ENCODE results near the gene SHLD1. TPM values are rescaled to one million over a fixed set of nuclear protein-coding genes. Genes with fewer than 3 reads are reported as not detected.
"Not testable (repeated sequence)": the region's sequence is repeated elsewhere in the genome, so short reads cannot be mapped to it uniquely, and the experiment has no call there.

SHLD1 gene
- total and polyA plus RNA-seq, 4 donors = 6.2 to 9.0 (median 8.6) TPM

GRCh38 chr20:5748246-5748645, 2.0 kb upstream of the SHLD1 start:
- Histone ChIP-seq H3K27ac (ENCODE audit: low read depth, low read length) (no peak overlapping the region), H3K4me3 (ENCODE audit: low read depth, low read length) (no peak overlapping the region), H3K4me1 (ENCODE audit: control insufficient read depth, insufficient read depth, low read length) (peaks cover 10% of the 10 kb centered on the region), H3K9me3 (ENCODE audit: control insufficient read depth, insufficient read depth, low read length) (no peaks in the 10 kb centered on the region), H3K36me3 (ENCODE audit: control insufficient read depth, insufficient read depth, low read length) (no peaks in the 10 kb centered on the region), H3K27me3 (ENCODE audit: control insufficient read depth, insufficient read depth, low read length) (no peaks in the 10 kb centered on the region)
- 100% methylated on average over 3 of the region's 6 CpGs for WGBS (ENCODE audit: insufficient coverage)
- DNase-seq (ENCODE audit: low read depth in 4 of 6, low spot score in 6 of 6) = no peak

GRCh38 chr20:5749512-5749951, 669 bp upstream of the SHLD1 start:
- not testable (repeated sequence) for H3K27me3 ChIP-seq (ENCODE audit: control insufficient read depth, insufficient read depth, low read length); H3K27ac ChIP-seq (ENCODE audit: low read depth, low read length); DNase-seq (ENCODE audit: low read depth in 4 of 6, low spot score in 6 of 6); H3K36me3 ChIP-seq (ENCODE audit: control insufficient read depth, insufficient read depth, low read length); H3K9me3 ChIP-seq (ENCODE audit: control insufficient read depth, insufficient read depth, low read length); H3K4me3 ChIP-seq (ENCODE audit: low read depth, low read length)
- 92% methylated on average over 5 of the region's 12 CpGs for WGBS (ENCODE audit: insufficient coverage)
- H3K4me1 ChIP-seq (ENCODE audit: control insufficient read depth, insufficient read depth, low read length) = peaks cover 10% of the 10 kb centered on the region

GRCh38 chr20:5751856-5752255, 1.7 kb downstream of the SHLD1 start:
- WGBS (ENCODE audit: insufficient coverage) = 98% methylated on average over 4 of the region's 4 CpGs
- no peak overlapping the region for H3K27ac ChIP-seq (ENCODE audit: low read depth, low read length)
- peaks cover 10% of the 10 kb centered on the region for H3K4me1 ChIP-seq (ENCODE audit: control insufficient read depth, insufficient read depth, low read length)
- no peaks in the 10 kb centered on the region for H3K36me3 ChIP-seq (ENCODE audit: control insufficient read depth, insufficient read depth, low read length)
- no peak overlapping the region for H3K4me3 ChIP-seq (ENCODE audit: low read depth, low read length)
- H3K27me3 ChIP-seq (ENCODE audit: control insufficient read depth, insufficient read depth, low read length) = no peaks in the 10 kb centered on the region
- H3K9me3 ChIP-seq (ENCODE audit: control insufficient read depth, insufficient read depth, low read length) = no peaks in the 10 kb centered on the region
- DNase-seq (ENCODE audit: low read depth in 4 of 6, low spot score in 6 of 6) = no peak

DNA sequence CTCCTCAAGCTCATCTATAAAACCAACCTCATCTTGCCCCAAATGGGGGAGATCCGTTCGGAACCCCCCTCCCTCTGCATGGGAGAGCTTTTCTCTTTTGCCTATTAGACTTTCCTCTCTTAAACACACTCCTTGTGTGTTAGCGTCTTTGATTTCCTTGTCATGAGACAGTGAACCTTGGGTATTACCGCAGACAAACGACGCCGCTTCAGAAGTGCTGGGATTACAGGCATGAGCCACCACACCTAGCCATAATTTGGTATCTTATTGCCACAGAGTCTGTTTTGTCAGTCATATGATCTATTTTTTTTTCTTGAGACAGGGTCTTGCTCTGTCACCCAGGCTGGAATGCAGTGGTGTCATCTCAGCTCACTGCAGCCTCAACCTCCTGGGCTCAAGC, 3.6 kb downstream of the SHLD1 start:
- DNase-seq (ENCODE audit: low read depth in 4 of 6, low spot score in 6 of 6) = no peak
- H3K4me1 ChIP-seq (ENCODE audit: control insufficient read depth, insufficient read depth, low read length) = peaks cover 10% of the 10 kb centered on the region
- no peak overlapping the region for H3K27ac ChIP-seq (ENCODE audit: low read depth, low read length)
- H3K27me3 ChIP-seq (ENCODE audit: control insufficient read depth, insufficient read depth, low read length) = no peaks in the 10 kb centered on the region
- no peaks in the 10 kb centered on the region for H3K9me3 ChIP-seq (ENCODE audit: control insufficient read depth, insufficient read depth, low read length)
- no peak overlapping the region for H3K4me3 ChIP-seq (ENCODE audit: low read depth, low read length)
- WGBS (ENCODE audit: insufficient coverage) = 100% methylated on average over 1 of the region's 7 CpGs
- no peaks in the 10 kb centered on the region for H3K36me3 ChIP-seq (ENCODE audit: control insufficient read depth, insufficient read depth, low read length)

- Histone ChIP-seq H3K27me3 (ENCODE audit: control insufficient read depth, insufficient read depth, low read length) (no peaks in the 10 kb centered on the region), H3K36me3 (ENCODE audit: control insufficient read depth, insufficient read depth, low read length) (peaks cover 12% of the 10 kb centered on the region), H3K4me1 (ENCODE audit: control insufficient read depth, insufficient read depth, low read length) (no peaks in the 10 kb centered on the region), H3K4me3 (ENCODE audit: low read depth, low read length) (no peak overlapping the region), H3K27ac (ENCODE audit: low read depth, low read length) (no peak overlapping the region), H3K9me3 (ENCODE audit: control insufficient read depth, insufficient read depth, low read length) (no peaks in the 10 kb centered on the region)
- DNase-seq (ENCODE audit: low read depth in 4 of 6, low spot score in 6 of 6) = no peak
- 94% methylated on average over 3 of the region's 3 CpGs for WGBS (ENCODE audit: insufficient coverage)
These were observed 7.7 kb downstream of the SHLD1 start for GRCh38 chr20:5757949-5758348.

DNA sequence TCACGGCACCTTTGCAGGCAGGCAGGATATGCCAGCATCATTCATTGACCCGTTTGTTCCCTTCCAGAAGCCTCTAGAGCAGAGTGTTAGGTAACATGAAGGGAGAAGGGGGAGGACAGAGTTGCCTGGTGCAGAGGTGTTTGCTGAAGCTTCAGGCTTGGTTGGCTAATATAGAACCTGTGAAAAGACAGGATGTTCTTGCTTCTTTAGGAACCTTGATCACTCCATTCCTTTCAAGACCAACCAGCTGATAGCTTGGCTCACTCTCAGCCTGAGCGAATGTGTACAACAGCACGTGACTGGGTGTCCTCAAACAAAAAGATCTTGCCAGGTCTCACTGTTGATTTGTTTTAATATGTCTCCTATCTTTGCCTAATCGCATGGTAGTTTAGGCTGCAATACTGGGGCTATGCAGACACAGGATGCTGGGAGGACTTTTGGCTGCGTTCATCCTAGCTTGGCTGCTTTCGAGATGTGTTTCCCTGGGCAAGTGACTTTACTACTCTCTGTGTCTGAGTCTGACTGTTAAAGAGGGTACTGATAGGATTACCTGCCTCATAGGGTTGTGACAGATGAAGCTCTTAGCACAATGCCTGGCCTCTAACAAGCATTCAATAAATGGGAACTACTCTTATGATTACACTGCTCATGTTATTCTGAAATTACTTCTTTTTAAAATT, 16.0 kb downstream of the SHLD1 start:
- DNase-seq (ENCODE audit: low read depth in 4 of 6, low spot score in 6 of 6) = no peak
- Histone ChIP-seq H3K27ac (ENCODE audit: low read depth, low read length) (no peak overlapping the region), H3K36me3 (ENCODE audit: control insufficient read depth, insufficient read depth, low read length) (peaks cover 4% of the 10 kb centered on the region), H3K9me3 (ENCODE audit: control insufficient read depth, insufficient read depth, low read length) (no peaks in the 10 kb centered on the region), H3K4me1 (ENCODE audit: control insufficient read depth, insufficient read depth, low read length) (no peaks in the 10 kb centered on the region), H3K4me3 (ENCODE audit: low read depth, low read length) (no peak overlapping the region), H3K27me3 (ENCODE audit: control insufficient read depth, insufficient read depth, low read length) (no peaks in the 10 kb centered on the region)
- WGBS (ENCODE audit: insufficient coverage) = 90% methylated on average over 7 of the region's 7 CpGs

- H3K27ac ChIP-seq (ENCODE audit: low read depth, low read length) = no peak overlapping the region
- H3K27me3 ChIP-seq (ENCODE audit: control insufficient read depth, insufficient read depth, low read length) = no peaks in the 10 kb centered on the region
- 96% methylated on average over 7 of the region's 9 CpGs for WGBS (ENCODE audit: insufficient coverage)
- no peaks in the 10 kb centered on the region for H3K9me3 ChIP-seq (ENCODE audit: control insufficient read depth, insufficient read depth, low read length)
- no peaks in the 10 kb centered on the region for H3K4me1 ChIP-seq (ENCODE audit: control insufficient read depth, insufficient read depth, low read length)
- no peak overlapping the region for H3K4me3 ChIP-seq (ENCODE audit: low read depth, low read length)
- no peak for DNase-seq (ENCODE audit: low read depth in 4 of 6, low spot score in 6 of 6)
- H3K36me3 ChIP-seq (ENCODE audit: control insufficient read depth, insufficient read depth, low read length) = no peaks in the 10 kb centered on the region
These were observed 17.4 kb downstream of the SHLD1 start for GRCh38 chr20:5767493-5768098.

GRCh38 chr20:5770231-5770986, 20.2 kb downstream of the SHLD1 start:
- H3K4me1 ChIP-seq (ENCODE audit: control insufficient read depth, insufficient read depth, low read length) = no peaks in the 10 kb centered on the region
- H3K9me3 ChIP-seq (ENCODE audit: control insufficient read depth, insufficient read depth, low read length) = no peaks in the 10 kb centered on the region
- no peak overlapping the region for H3K4me3 ChIP-seq (ENCODE audit: low read depth, low read length)
- no peak overlapping the region for H3K27ac ChIP-seq (ENCODE audit: low read depth, low read length)
- WGBS (ENCODE audit: insufficient coverage) = 80% methylated on average over 1 of the region's 3 CpGs
- no peaks in the 10 kb centered on the region for H3K27me3 ChIP-seq (ENCODE audit: control insufficient read depth, insufficient read depth, low read length)
- DNase-seq (ENCODE audit: low read depth in 4 of 6, low spot score in 6 of 6) = no peak
- H3K36me3 ChIP-seq (ENCODE audit: control insufficient read depth, insufficient read depth, low read length) = no peaks in the 10 kb centered on the region

- Histone ChIP-seq H3K27me3 (ENCODE audit: control insufficient read depth, insufficient read depth, low read length) (no peaks in the 10 kb centered on the region), H3K36me3 (ENCODE audit: control insufficient read depth, insufficient read depth, low read length) (peaks cover 3% of the 10 kb centered on the region), H3K4me1 (ENCODE audit: control insufficient read depth, insufficient read depth, low read length) (no peaks in the 10 kb centered on the region), H3K4me3 (ENCODE audit: low read depth, low read length) (no peak overlapping the region), H3K27ac (ENCODE audit: low read depth, low read length) (no peak overlapping the region), H3K9me3 (ENCODE audit: control insufficient read depth, insufficient read depth, low read length) (no peaks in the 10 kb centered on the region)
- no peak for DNase-seq (ENCODE audit: low read depth in 4 of 6, low spot score in 6 of 6)
- 80% methylated on average over 1 of the region's 1 CpG for WGBS (ENCODE audit: insufficient coverage)
These were observed 20.8 kb downstream of the SHLD1 start for GRCh38 chr20:5770987-5771318.

DNA sequence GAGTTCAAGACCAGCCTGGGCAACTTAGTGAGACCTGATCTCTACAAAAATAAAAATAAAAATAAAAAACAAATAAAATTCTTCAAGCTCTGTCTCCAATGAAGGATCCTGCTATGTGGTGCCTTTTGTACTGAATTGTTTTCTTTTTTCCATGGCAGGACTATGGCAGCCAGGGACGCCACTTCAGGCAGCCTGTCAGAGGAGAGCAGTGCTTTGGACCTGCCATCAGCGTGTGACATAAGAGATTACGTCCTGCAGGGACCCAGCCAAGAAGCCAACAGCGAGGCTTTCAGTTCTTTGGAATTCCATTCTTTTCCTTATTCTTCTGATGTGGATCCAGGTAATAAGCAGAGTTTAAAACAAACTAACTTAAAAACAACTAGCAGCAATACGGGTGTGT, 22.5 kb downstream of the SHLD1 start:
- Histone ChIP-seq H3K4me3 (ENCODE audit: low read depth, low read length) (no peak overlapping the region), H3K4me1 (ENCODE audit: control insufficient read depth, insufficient read depth, low read length) (no peaks in the 10 kb centered on the region), H3K9me3 (ENCODE audit: control insufficient read depth, insufficient read depth, low read length) (no peaks in the 10 kb centered on the region), H3K36me3 (ENCODE audit: control insufficient read depth, insufficient read depth, low read length) (peaks cover 8% of the 10 kb centered on the region), H3K27ac (ENCODE audit: low read depth, low read length) (no peak overlapping the region), H3K27me3 (ENCODE audit: control insufficient read depth, insufficient read depth, low read length) (no peaks in the 10 kb centered on the region)
- 72% methylated on average over 3 of the region's 5 CpGs for WGBS (ENCODE audit: insufficient coverage)
- DNase-seq (ENCODE audit: low read depth in 4 of 6, low spot score in 6 of 6) = no peak
